HCT116 (cell line): Measurements from ENCODE around the gene CTNNA2. TPM values are rescaled to one million over a fixed set of nuclear protein-coding genes. Genes with fewer than 3 reads are reported as not detected.

Source experiments
- ATAC-seq: fragments of 200-7000 bp; cut with Tn5 transposase; 2 replicates; pipeline ENCODE4 v1.9.1; 2020; ENCODE audit warnings: mild to moderate bottlenecking, moderate library complexity
- BruUV-seq: library from RNA; stranded (reverse); fragments of 400-500 nt; replicated peaks from 2 replicates; lab custom pipeline; 2021; lab: Mats Ljungman, UMichigan
- CTCF ChIA-PET: fragments of 300-600 bp; sonication (Branson Sonifier 250); formaldehyde crosslinking; loops from one replicate; lab custom pipeline; 2021; ENCODE audit warnings: antibody characterized with exemption; lab: Charles Lee
- POLR2A ChIA-PET: fragments of 300-600, 350-600 bp; sonication (Branson Sonifier 250); formaldehyde crosslinking; loops from one replicate; lab custom pipeline; 2021; ENCODE audit warnings: antibody characterized with exemption; lab: Charles Lee
- RAD21 ChIA-PET, 2 experiments: fragments of 300-600 bp; sonication (Branson Sonifier 250); formaldehyde crosslinking; loops; one replicate each; lab custom pipeline; 2023; ENCODE audit warnings: low total read pairs in 2 of 2; ENCODE audit not compliant: uncharacterized antibody in 2 of 2, unreplicated experiment in 2 of 2, low non-redundant PET in 1 of 2; lab: Charles Lee
- DNase-seq: peaks from one replicate; pipeline ENCODE4 v3.0.0-alpha.2; 2010; ENCODE audit warnings: low read depth, low spot score
- H2AFZ ChIP-seq: fragments of 200-600 bp; shearing (Covaris generic), sonication (generic); 2 replicates; pipeline ENCODE4 v1.6.1; 2017; ENCODE audit warnings: low read depth, mixed run types, mixed read lengths, antibody characterized with exemption, low read length; ENCODE audit not compliant: poor library complexity, severe bottlenecking
- H3K27ac ChIP-seq: 2 replicates; pipeline ENCODE4 v1.5.1; 2012; ENCODE audit warnings: low read depth, low read length
- H3K27me3 ChIP-seq: fragments of 200-600 bp; sonication (generic); 2 replicates; pipeline ENCODE4 v1.6.1; 2016; ENCODE audit warnings: mixed run types, low read length, mixed read lengths; ENCODE audit not compliant: insufficient read depth
- H3K36me3 ChIP-seq, 2 experiments: fragments of 200-500 bp in 1 of 2; fragments of 200-600 bp in 1 of 2; sonication (Bioruptor generic) in 1 of 2; sonication (generic) in 1 of 2; 2 replicates each; pipeline versions ENCODE4 v1.5.1 to v1.6.1; 2014 to 2016; ENCODE audit warnings: low read length in 2 of 2, inconsistent platforms in 1 of 2, mixed read lengths in 1 of 2, mixed run types in 1 of 2; ENCODE audit not compliant: insufficient read depth in 2 of 2, control insufficient read depth in 1 of 2
- H3K4me1 ChIP-seq, 2 experiments: fragments of 200-600 bp in 1 of 2; sonication (generic) in 1 of 2; 2 replicates each; pipeline versions ENCODE4 v1.5.1 to v1.6.1; 2012 to 2017; ENCODE audit warnings: low read length in 2 of 2, inconsistent platforms in 1 of 2, mild to moderate bottlenecking in 1 of 2, mixed read lengths in 1 of 2, mixed run types in 1 of 2, moderate library complexity in 1 of 2; ENCODE audit not compliant: insufficient read depth in 2 of 2, control insufficient read depth in 1 of 2
- H3K4me2 ChIP-seq: fragments of 200-600 bp; sonication (generic); 2 replicates; pipeline ENCODE4 v1.6.1; 2017; ENCODE audit warnings: mixed run types, low read length, mixed read lengths
- H3K4me3 ChIP-seq, 2 experiments: fragments of 200-600 bp in 1 of 2; sonication (generic) in 1 of 2; replicated peaks in 1 of 2; 2 replicates each; pipeline ENCODE4 v1.5.1; 2011 to 2016; ENCODE audit warnings: low read length in 2 of 2, control low read depth in 1 of 2, low read depth in 1 of 2, mild to moderate bottlenecking in 1 of 2, mixed read lengths in 1 of 2, mixed run types in 1 of 2
- H3K79me2 ChIP-seq: fragments of 200-600 bp; sonication (generic); 2 replicates; pipeline ENCODE4 v1.6.1; 2017; ENCODE audit warnings: mild to moderate bottlenecking, mixed run types, low read length, moderate library complexity, mixed read lengths; ENCODE audit not compliant: insufficient read depth
- H3K9ac ChIP-seq: fragments of 200-600 bp; sonication (generic); 2 replicates; pipeline ENCODE4 v1.6.1; 2016; ENCODE audit warnings: low read length, mixed read lengths
- H3K9me2 ChIP-seq: fragments of 200-600 bp; sonication (generic), shearing (Covaris generic); 2 replicates; pipeline ENCODE4 v1.6.1; 2017; ENCODE audit warnings: mixed run types, mild to moderate bottlenecking, moderate library complexity; ENCODE audit not compliant: insufficient read depth
- H3K9me3 ChIP-seq, 2 experiments: fragments of 200-500 bp in 1 of 2; fragments of 200-600 bp in 1 of 2; sonication (Bioruptor generic) in 1 of 2; sonication (generic) in 1 of 2; 2 replicates each; pipeline ENCODE4 v1.6.1; 2014 to 2017; ENCODE audit warnings: low read length in 2 of 2, mixed read lengths in 2 of 2, inconsistent platforms in 1 of 2, low read depth in 1 of 2, mild to moderate bottlenecking in 1 of 2, mixed run types in 1 of 2, moderate library complexity in 1 of 2; ENCODE audit not compliant: control insufficient read depth in 1 of 2, insufficient read depth in 1 of 2
- H4K20me1 ChIP-seq: fragments of 200-600 bp; sonication (generic), shearing (Covaris generic); 2 replicates; pipeline ENCODE4 v1.6.1; 2017; ENCODE audit warnings: mixed run types, mild to moderate bottlenecking, moderate library complexity; ENCODE audit not compliant: insufficient read depth
- ATF3 ChIP-seq: IDR thresholded peaks from 2 replicates; pipeline ENCODE4 v1.6.1; 2012
- CTCF ChIP-seq, 3 experiments: fragments of 200-600 bp in 1 of 3; sonication (generic) in 1 of 3; IDR thresholded peaks in 2 of 3; conservative IDR thresholded peaks in 1 of 3; 2 replicates each; pipeline ENCODE4 v1.5.1; 2012 to 2017; ENCODE audit warnings: low read depth in 2 of 3, low read length in 2 of 3, antibody characterized with exemption in 1 of 3, borderline replicate concordance in 1 of 3, control low read depth in 1 of 3, mild to moderate bottlenecking in 1 of 3, mixed read lengths in 1 of 3, mixed run types in 1 of 3, moderate library complexity in 1 of 3; ENCODE audit not compliant: insufficient read depth in 1 of 3
- EGR1 ChIP-seq: IDR thresholded peaks from 2 replicates; pipeline ENCODE4 v1.6.1; 2012; ENCODE audit warnings: low read depth
- EZH2phosphoT487 ChIP-seq: fragments of 200-600 bp; IDR thresholded peaks from 2 replicates; pipeline ENCODE4 v1.6.1; 2018; ENCODE audit warnings: antibody characterized with exemption, borderline replicate concordance
- FOSL1 ChIP-seq: IDR thresholded peaks from 2 replicates; pipeline ENCODE4 v1.6.1; 2012; ENCODE audit warnings: low read depth
- JUND ChIP-seq: IDR thresholded peaks from 2 replicates; pipeline ENCODE4 v1.6.1; 2012
- MAX ChIP-seq: IDR thresholded peaks from 2 replicates; pipeline ENCODE4 v1.6.1; 2012
- POLR2A ChIP-seq: IDR thresholded peaks from 2 replicates; pipeline ENCODE4 v1.7.0; 2011; ENCODE audit warnings: borderline replicate concordance; ENCODE audit not compliant: insufficient read depth, insufficient read length; ENCODE audit errors: extremely low read depth
- POLR2AphosphoS5 ChIP-seq: IDR thresholded peaks from 2 replicates; pipeline ENCODE4 v1.6.1; 2011; ENCODE audit warnings: mild to moderate bottlenecking, low read depth, low read length, moderate library complexity
- RAD21 ChIP-seq: IDR thresholded peaks from 2 replicates; pipeline ENCODE4 v1.6.1; 2012; ENCODE audit warnings: low read depth, mild to moderate bottlenecking
- REST ChIP-seq: IDR thresholded peaks from 2 replicates; pipeline ENCODE4 v1.6.1; 2012; ENCODE audit warnings: low read depth
- SIN3A ChIP-seq: IDR thresholded peaks from 2 replicates; pipeline ENCODE4 v1.6.1; 2012; ENCODE audit warnings: low read depth
- TCF7L2 ChIP-seq: IDR thresholded peaks from 2 replicates; pipeline ENCODE4 v1.7.0; 2011; ENCODE audit warnings: borderline replicate concordance, inconsistent platforms; ENCODE audit not compliant: insufficient read depth, insufficient read length; ENCODE audit errors: extremely low read depth
- ZBTB33 ChIP-seq: IDR thresholded peaks from 2 replicates; pipeline ENCODE4 v1.6.1; 2011; ENCODE audit warnings: mild to moderate bottlenecking, low read length, moderate library complexity; ENCODE audit not compliant: insufficient replicate concordance; ENCODE audit errors: extremely low read depth
- ZFX ChIP-seq: fragments of 450-650 bp; IDR thresholded peaks from 2 replicates; pipeline ENCODE4 v1.6.1; 2017
- ZNF274 ChIP-seq: fragments of 200-500 bp; sonication (Bioruptor generic); IDR thresholded peaks from 2 replicates; pipeline ENCODE4 v1.6.1; 2014; ENCODE audit warnings: mild to moderate bottlenecking, low read depth, low read length, inconsistent platforms
- intact Hi-C: fragments of 100-400 bp; cut with micrococcal nuclease; formaldehyde crosslinking; loops from 2 replicates; pipeline ENCODE4 v1.10.0; 2022
- total RNA-seq: library from RNA; stranded (reverse); gene quantifications from one replicate; pipeline ENCODE4 v1.2.1, GENCODE V29; 2021; ENCODE audit not compliant: unreplicated experiment

CTNNA2 gene
- total RNA-seq, 1 experiment from 2014 or later = not detected

- no peak for ATAC-seq
- Histone ChIP-seq H3K4me1 (no peaks in the 10 kb centered on the region), H2AFZ (no peak overlapping the region), H3K4me2 (no peak overlapping the region), H3K27ac (no peak overlapping the region), H3K36me3 (no peaks in the 10 kb centered on the region), H3K9me3 (peaks cover 8 to 19% of the 10 kb centered on the region in 2 experiments; a peak in 2 of 4 replicates), H3K27me3 (no peaks in the 10 kb centered on the region), H3K9ac (no peak overlapping the region), H3K79me2 (no peaks in the 10 kb centered on the region), H3K4me3 (no peak overlapping the region), H4K20me1 (no peaks in the 10 kb centered on the region), H3K9me2 (no peaks in the 10 kb centered on the region)
- ChIA-PET RAD21 (no interaction called here), CTCF (no interaction called here), POLR2A (no interaction called here)
- intact Hi-C loops = no loop called here
- no TSS peak for BruUV-seq
- DNase-seq = no peak
- no peak for TF ChIP-seq RAD21
- TF ChIP-seq TCF7L2 = no peak
- no peak for TF ChIP-seq REST
- TF ChIP-seq MAX = no peak
- no peak for TF ChIP-seq ZNF274
- TF ChIP-seq EZH2phosphoT487 = no peak
- TF ChIP-seq ZFX = no peak
- no peak for TF ChIP-seq EGR1
- no peak for TF ChIP-seq SIN3A
- TF ChIP-seq ATF3 = no peak
- no peak for TF ChIP-seq POLR2A
- no peak for TF ChIP-seq POLR2AphosphoS5
- TF ChIP-seq FOSL1 = no peak
- no peak for TF ChIP-seq CTCF (IDR thresholded peaks at IDR 0.05 in 2 of 3, conservative IDR thresholded peaks at IDR 0.05 in 1 of 3; ENCODE audit: borderline replicate concordance in 1 of 3, insufficient read depth in 1 of 3, low read depth in 2 of 3, low read length in 2 of 3)
- no peak for TF ChIP-seq JUND
- TF ChIP-seq ZBTB33 = no peak
These were observed 261.2 kb downstream of the CTNNA2 start for GRCh38 chr2:79774016-79774415.
